ENCODE results near the gene ZNF701.
"Not testable (repeated sequence)": the region's sequence is repeated elsewhere in the genome, so short reads cannot be mapped to it uniquely, and the experiment has no call there.

The ZNF701 gene

DNA sequence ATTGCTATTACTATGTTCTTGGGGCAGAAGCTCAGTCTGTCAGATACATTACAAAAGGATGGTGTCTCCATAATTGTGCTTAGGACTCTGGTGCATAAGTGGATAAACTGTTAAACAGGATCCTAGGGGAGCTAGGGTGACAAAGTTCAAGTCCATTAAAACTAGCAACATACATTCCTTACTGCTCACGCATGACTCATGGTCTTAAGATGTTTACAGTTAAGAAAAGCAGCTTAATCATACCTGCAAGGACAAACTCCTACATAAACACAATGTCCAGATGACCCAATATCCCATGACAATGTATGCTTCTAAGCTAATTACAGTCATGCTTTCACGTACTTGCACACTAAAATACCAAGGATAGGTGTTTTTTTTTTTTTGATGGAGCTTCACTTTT, 3.5 kb upstream of the ZNF701 start:
- no peak for DNase-seq (ENCODE audit: low read depth)

DNA sequence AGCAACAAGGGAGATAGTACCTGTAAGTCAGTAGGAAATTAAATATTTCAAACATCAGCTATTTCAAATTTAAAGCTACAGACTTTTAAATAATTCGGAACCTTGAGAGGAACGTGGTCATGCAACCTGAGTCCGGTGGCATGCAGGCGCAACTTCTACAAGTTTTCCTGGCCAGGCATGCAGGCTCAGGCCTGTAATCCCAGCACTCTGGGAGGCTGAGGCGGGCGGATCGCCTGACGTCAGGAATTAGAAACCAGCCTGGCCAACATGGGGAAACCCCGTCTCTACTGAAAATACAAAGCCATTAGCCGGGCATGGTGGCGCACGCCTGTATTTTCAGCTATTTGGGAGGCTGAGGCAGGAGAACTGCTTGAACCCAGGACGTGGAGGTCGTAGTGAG, 2.2 kb upstream of the ZNF701 start:
- DNase-seq (ENCODE audit: low read depth): no peak

DNA sequence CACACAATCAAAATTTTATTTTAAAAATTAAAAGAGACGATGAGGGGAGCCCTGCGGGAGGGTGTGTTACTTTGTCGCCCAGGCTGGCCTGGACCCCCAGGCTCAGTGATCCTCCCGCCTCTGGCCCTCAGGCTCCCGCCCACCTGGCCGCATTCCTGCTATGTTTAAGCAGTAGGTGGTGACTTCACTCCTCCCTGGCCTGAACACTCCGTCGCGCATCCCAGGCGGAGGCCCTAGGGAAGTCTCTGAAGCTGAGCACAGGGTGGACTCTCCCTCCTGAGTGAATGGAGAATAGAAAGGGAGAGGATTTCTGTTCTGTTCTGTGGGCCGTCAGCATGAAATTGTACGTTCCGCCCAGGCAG, 468 bp upstream of the ZNF701 start:
- not testable (repeated sequence) for DNase-seq (ENCODE audit: low read depth)

DNA sequence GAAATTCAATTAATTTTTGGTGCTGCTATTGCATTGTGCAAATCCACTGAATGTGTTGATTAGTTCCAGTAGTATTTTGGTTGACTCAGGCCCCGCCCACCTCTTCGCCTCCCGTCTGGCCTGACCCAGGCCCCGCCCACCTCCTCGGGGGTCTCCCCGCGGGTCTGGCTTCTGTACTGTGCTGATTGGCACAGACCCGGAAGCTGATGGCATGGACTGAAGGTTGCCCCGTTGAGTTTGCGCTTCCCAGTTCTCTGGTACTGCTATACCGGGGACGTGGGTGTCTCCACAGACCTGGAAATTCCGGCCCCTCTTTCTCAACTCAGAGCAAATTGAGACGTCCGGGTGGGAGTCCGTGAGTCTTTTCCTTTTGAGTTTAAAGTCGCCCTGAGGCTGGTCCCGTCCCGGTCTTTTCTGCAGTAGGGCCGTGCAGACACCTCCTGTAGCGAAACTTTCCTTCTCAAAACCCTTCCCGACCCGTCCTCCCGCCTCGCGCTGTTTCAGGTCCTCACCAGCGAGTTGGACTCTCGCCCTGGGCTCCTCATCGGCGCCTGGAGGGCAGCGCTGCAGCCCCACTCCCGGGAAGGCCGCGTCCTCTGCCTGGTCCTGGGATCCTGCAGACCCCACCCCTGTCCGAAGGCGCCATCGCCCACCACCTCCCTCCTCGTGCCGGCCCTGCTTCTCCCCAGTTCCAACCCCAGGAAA, 14.8 kb downstream of the ZNF701 start:
- no peak for DNase-seq (ENCODE audit: low read depth)

DNA sequence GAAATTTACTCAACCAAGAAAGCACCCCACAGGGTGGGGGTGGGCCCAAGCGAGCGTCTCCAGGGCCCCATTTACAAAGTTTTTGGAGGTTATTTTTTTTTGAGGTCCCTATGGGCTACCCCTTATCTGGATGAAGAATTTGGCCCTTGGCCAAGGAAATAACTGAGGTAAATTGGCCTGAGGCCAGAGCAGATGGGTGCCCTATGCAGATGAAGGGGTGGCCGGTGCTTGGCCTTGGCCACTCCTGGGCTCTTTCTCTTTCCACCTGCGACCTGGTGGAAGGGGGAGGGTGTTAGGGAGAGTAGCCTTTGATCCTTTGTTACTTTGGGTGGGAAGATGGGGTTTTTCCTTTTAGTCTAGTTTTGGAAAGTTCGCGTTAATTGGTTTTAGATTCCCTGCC, 15.5 kb downstream of the ZNF701 start:
- DNase-seq (ENCODE audit: low read depth): no peak

DNA sequence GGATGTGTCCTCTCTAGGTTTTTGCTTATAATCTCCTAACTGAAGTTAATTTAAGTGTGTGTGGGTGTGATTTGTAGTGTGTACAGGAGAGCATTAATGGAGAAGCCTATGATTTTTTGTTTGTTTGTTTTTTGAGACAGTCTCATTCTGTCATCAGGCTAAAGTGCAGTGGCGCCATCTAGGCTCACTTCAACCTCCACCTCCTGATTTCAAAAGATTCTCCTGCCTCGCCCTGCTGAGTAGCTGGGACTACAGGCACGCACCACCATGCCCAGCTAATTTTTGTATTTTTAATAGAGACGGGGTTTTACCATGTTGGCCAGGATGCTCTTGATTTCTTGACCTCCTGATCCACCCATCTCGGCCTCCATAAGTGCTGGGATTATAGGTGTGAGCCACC, 20.6 kb downstream of the ZNF701 start:
- DNase-seq (ENCODE audit: low read depth): no peak

DNA sequence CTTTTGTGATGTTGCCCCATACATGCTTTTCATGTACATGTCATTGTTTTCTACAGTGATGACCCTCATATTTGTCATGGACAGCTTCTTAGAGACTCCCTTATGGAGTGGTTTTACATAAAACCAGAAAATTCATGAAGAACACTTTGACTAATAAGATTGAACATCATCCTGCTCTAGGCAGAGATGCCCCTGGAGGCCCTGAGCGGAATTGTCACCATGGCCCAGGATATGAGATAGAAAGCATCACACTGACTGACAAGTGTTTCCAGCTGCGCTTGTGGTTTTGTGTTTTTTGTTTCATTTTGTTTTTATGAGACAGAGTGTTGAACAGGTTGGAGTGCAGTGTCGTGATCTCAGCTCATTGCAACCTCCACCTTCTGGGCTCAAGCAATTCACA, 22.2 kb downstream of the ZNF701 start:
- no peak for DNase-seq (ENCODE audit: low read depth)

DNA sequence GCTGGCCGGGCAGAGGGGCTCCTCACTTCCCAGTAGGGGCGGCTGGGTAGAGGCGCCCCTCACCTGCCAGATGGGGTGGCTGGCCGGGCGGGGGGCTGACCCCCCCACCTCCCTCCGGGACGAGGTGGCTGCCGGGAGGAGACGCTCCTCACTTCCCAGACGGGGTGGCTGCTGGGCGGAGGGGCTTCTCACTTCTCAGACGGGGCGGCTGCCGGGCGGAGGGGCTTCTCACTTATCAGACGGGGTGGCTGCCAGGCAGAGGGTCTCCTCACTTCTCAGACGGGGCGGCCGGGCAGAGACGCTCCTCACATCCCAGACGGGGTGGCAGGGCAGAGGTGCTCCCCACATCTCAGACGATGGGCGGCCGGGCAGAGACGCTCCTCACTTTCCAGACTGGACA, 23.4 kb downstream of the ZNF701 start:
- DNase-seq (ENCODE audit: low read depth): not testable (repeated sequence)

DNA sequence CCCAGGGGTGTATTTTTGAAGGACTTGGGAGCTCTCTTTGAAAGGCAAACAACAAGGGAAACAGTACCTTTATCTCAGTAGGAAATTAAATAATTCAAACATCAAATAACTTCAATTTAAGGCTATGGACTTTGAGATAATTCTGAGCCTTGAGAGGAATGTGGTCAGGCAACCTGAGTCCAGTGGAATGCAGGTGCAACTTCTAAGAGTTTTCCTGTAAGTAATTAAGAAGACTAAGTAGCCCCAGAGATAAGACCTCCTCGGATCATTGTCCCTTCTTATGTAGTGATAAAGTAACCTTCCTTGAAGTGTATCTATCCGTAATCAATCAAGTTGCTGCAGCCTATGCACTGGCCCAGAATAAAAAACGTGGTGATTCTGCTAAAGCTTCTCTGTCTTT, 29.2 kb downstream of the ZNF701 start:
- no peak for DNase-seq (ENCODE audit: low read depth)

DNA sequence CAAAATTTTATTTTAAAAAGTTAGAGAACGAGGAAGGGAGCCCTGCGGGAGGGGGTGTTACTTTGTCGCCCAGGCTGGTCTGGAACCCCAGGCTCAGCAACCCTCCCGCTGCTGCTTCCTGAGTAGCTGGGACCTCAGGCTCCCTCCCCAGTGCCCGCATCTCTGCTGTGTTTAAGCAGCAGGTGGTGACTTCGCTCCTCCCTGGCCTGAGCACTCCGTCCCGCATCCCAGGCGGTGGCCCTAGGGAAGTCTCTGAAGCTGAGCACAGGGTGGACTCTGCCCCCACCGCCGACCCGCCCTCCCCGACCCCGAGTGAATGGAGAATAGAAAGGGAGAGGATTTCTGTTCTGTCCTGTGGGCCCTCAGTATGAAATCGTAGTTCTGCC, 30.5 kb downstream of the ZNF701 start:
- DNase-seq (ENCODE audit: low read depth): no peak

DNA sequence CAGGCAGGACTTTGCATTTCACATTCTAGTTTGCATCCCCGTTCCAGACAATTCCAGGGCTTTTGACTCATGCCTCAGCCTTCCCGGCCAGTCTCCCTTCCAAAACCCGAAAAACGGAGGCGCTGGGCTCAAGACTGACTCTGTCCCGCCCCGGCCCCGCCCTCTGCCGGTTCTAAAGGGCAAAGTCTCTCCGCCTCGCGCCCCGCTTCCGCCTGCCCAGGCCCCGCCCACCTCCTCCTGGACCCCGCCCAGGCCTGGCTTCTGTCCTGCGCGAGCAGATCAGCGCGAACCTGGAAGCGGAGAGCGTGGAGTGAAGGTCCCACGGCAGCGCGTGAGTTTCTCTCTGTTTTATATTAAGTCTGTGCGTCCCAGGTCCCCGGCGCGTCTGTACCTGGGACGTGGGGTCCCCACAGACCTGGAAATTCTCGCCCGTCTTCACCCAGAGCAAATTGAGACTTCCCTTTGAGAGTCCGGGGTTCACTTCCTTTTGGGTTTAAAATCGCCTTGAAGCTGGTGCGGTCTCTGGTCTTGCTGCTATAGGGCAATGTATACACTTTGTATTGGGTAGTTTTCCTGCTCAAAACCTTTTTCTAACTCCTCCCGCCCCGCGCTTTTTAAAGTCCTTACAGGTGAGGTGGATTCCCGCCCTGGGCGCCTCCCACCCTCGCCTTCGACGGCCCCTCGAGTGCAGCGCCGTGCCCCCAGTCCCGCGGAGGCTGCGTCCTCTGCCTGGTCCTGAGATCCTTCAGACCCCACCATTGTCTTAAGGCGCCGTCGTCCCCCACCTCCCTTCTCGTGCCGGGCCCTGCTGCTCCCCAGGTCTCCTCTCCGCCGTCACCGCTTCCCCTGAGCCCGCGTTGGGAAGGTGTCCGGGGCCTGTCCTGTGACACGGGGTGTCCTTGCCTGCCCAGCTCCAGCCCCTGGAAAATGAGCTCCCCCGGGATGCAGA, 31.2 kb downstream of the ZNF701 start:
- peak; percentile 91 for DNase-seq (ENCODE audit: low read depth)

DNA sequence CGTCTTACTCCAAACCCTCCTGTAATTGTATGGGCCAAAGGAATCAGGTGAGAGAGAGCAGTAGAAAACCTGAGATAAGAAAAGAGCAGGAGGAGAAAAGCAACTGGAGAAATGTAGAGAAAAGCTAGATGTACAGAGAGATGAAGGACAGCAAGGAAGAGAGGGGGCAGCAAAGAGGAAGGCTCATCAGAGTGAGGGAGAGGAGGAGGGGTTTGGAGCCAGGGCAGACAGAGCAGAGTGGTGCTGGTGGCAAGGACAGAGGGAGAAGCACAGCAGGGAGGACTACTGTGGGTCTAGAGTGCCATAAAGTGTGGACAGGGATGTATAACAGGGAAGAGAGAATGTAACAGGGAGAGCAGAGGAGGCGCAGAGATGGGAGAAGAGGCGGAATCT, 31.9 kb downstream of the ZNF701 start:
- not testable (repeated sequence) for DNase-seq (ENCODE audit: low read depth)

DNA sequence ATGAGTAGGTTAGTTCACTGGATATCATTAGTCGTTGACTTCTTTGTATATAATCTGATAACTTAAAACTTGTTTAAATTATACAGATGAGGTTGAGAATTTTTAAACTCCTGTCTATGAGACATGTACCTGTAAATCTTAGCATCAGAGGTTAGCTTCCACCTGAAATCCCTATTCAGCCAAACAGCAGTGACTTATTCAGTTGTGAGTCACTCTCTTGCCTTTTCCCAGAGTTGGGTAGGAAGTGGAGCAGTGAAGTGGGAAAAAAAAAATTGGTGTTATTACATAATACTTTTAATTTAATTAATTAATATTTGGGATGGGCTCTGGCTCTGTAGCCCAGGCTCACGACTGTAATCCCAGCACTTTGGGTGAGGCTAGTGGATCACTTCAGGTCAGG, 32.9 kb downstream of the ZNF701 start:
- no peak for DNase-seq (ENCODE audit: low read depth)

DNA sequence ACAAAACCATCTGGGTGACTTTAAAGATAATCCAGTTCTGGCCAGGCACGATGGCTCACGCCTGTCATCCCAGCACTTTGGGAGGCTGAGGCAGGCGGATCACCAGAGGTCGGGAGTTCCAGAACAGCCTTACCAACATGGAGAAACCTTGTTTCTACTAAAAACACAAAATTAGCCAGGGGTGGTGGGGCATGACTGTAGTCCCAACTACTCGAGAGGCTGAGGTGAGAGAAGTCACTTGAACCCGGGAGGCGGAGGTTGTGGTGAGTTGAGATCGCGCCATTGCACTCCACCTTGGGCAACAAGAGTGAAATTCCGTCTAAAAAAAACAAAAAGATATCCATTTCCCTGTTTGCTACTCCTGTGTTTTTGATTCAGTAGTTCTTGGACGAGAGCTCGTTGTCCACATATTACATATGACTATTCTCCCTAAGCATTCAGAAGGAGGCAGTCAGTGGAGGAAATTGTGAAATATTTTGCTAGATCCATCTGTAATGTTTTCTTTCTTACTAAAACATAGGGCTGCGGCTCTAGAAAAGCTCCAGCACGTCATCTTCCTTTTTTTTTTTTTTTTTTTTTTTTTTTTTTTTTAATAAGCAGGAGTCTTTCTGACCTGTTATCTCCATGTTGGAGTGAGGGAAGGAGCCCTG, 33.6 kb downstream of the ZNF701 start:
- no peak for DNase-seq (ENCODE audit: low read depth)

DNA sequence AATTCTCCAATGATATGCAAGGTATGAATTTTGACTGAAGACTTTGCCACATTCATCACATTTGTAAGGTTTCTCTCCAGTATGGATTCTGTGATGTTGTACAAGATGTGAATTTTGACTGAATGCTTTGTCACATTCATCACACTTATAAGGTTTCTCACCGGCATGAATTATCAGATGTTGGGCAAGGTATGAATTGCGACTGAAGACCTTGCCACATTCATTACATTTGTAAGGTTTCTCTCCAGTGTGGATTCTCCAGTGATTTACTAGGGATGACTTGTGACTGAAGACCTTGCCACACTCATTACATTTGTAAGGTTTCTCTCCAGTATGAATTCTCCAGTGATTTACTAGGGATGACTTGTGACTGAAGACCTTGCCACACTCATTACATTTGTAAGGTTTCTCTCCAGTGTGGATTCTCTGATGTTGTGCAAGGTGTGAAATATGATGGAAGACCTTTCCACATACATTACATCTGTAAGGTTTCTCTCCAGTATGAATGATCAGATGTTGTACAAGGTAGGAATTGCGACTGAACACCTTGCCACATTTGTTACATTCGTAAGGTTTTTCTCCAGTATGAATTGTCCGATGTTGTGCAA, 43.3 kb downstream of the ZNF701 start:
- DNase-seq (ENCODE audit: low read depth): no peak

DNA sequence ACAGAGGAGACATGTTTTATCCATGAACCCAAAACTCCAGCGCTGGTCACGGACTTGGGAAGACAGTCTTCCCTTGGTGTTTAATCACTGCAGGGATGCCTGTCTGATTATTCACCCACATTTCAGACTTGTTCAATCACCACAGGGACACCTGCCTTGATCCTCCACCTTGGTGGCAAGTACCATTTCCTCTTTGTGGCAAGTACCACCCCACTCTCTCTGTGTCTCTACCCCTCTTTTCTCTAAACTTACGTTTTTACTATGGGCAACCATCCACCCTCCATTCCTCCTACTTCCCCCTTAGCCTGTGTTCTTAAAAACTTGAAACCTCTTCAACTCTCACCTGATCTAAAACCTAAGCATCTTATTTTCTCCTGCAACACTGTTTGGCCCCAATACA, 51.3 kb downstream of the ZNF701 start:
- DNase-seq (ENCODE audit: low read depth): no peak

DNA sequence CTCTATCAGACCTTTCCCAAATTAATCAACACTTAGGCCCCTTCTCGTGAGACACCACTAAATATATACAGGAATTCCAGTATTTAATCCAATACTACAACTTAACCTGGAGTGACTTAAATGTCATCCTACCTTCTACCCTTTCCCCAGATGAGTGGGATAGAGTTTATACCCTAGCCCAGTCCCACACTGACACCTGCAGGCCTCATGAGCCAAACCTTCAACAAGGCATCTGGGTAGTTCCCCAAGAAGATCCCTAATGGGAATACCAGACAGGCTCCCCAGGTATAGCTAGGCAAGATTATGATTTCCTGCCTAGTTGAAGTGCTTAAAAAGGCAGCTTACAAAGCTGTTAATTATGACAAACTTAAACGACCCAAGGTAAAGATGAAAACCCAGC, 52.2 kb downstream of the ZNF701 start:
- no peak for DNase-seq (ENCODE audit: low read depth)

DNA sequence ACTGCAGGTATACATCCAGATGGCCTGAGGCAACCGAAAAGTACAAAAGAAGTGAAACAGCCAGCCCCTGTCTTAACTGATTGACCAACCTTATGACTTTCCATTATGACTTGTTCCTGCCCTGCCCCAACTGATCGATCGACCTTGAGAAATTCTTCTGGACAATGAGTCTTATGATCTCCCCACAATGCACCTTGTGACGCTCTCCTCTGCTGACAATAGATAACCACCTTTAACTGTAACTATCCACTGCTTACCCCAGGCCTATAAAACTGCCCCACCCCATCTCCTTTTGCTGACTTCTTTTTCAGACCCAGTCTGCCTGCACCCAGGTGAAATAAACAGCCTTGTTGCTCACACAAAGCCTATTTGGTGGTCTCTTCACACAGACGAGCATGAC, 56.8 kb downstream of the ZNF701 start:
- no peak for DNase-seq (ENCODE audit: low read depth)

DNA sequence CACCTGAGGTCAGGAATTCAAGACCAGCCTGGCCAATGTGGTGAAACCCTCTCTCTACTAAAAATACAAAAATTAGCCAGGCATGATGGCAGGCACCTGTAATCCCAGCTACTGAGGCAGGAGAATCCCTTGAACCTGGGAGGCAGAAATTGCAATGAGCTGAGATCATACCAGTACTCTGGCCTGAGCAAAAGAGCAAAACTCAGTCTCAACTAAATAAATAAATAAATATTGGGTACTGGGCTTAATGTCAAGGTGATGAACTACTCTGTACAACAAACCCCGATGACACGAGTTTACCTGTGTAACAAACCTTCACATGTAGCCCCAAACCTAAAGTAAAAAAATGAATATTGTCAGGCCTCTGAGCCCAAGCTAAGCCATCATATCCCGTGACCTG, 57.4 kb downstream of the ZNF701 start:
- DNase-seq (ENCODE audit: low read depth): not testable (repeated sequence)

DNA sequence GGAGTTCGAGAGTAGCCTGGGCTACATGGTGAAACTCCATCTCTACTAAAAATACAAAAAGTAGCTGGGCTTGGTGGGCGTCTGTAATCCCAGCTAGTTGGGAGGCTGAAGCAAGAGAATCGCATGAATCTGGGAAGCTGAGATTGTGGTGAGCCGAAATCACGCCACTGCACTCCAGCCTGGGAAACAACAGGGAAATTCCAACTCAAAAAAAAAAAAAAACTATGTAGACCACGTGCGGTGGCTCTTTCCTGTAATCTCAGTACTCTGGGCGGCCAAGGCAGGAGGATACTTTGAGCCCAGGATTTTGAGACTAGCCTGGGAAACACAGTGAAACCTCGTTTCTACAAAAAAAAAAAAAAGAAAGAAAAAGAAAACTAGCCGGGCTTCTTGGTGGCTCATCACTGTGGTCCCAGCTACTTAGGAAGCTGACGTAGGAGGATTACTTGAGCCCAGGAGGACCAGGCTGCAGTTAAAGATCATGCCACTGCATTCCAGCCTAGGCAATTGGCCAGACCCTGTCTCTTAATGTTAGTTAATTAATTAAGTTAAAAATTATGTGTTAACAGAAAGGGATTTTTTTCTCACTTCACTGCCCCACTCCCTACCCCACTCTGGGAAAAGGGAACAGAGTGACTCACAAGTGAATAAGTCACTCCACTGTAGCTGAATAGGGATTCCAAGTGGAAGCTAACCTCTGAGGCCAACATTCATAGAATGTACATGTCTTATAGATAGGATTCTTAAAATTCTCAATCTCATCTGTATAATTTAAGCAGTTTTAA, 65.9 kb downstream of the ZNF701 start:
- no peak for DNase-seq (ENCODE audit: low read depth)
